Measurements from ENCODE around the gene PCMTD2. TPM values are rescaled to one million over a fixed set of nuclear protein-coding genes. Genes with fewer than 3 reads are reported as not detected.

The PCMTD2 gene
- polyA plus RNA-seq, 2 of the 4 experiments (the other 2 are of a cell fraction) = 19.9 to 41.8 TPM

GRCh38 chr20:64212755-64213154 is 42.8 kb upstream of the PCMTD2 start:
- H3K4me3 ChIP-seq = no peak overlapping the region
- POLR2A ChIA-PET = no interaction called here
- 49% methylated on average over 7 of the region's 7 CpGs for WGBS (ENCODE audit: missing lambda C conversion rate)
- ATAC-seq = no peak
- no peak for FAIRE-seq
- H3K27ac ChIP-seq = no peak overlapping the region
- CTCF ChIA-PET = interaction anchor here (1.0 kb wide), 1 partner anchor 12 kb away, joined by 3 read pairs; no protein-coding TSS in a partner anchor
- H3K9me3 ChIP-seq = no peaks in the 10 kb centered on the region
- no peak for TF ChIP-seq RCOR1 (IDR thresholded peaks at IDR 0.05; ENCODE audit: low read depth, low read length)
- no peak for TF ChIP-seq HDAC2 (IDR thresholded peaks at IDR 0.05)
- TF ChIP-seq ATOH8 (CRISPR knock-in tag; IDR thresholded peaks at IDR 0.05; ENCODE audit: low read depth) = no peak
- no peak for TF ChIP-seq ZSCAN20 (CRISPR knock-in tag; IDR thresholded peaks at IDR 0.05)
- no peak for TF ChIP-seq SMC3 (IDR thresholded peaks at IDR 0.05)
- TF ChIP-seq NFE2L2 (conservative IDR thresholded peaks at IDR 0.05; ENCODE audit: low read length) = no peak
- no peak for TF ChIP-seq CBX8 (IDR thresholded peaks at IDR 0.05)
- TF ChIP-seq TFCP2L1 (CRISPR knock-in tag; IDR thresholded peaks at IDR 0.05) = no peak
- TF ChIP-seq EHMT2 (IDR thresholded peaks at IDR 0.05; ENCODE audit: low read depth) = no peak
- no peak for TF ChIP-seq HOXB13 (CRISPR knock-in tag; IDR thresholded peaks at IDR 0.05; ENCODE audit: low read depth)
- TF ChIP-seq BCL3 (IDR thresholded peaks at IDR 0.05) = no peak
- TF ChIP-seq CHD2 (IDR thresholded peaks at IDR 0.05; ENCODE audit: low read length, partially characterized antibody) = no peak
- no peak for TF ChIP-seq ZNF302 (CRISPR knock-in tag; IDR thresholded peaks at IDR 0.05)
- H3K4me2 ChIP-seq = no peak overlapping the region
- no peak for DNase-seq (ENCODE audit: low read depth in 1 of 2, low spot score in 1 of 2)
- no peaks in the 10 kb centered on the region for H3K4me1 ChIP-seq

- H3K4me2 ChIP-seq = no peak overlapping the region
- no peaks in the 10 kb centered on the region for H3K9me3 ChIP-seq
- no peak for FAIRE-seq
- POLR2A ChIA-PET = no interaction called here
- no peak overlapping the region for H3K27ac ChIP-seq
- TF ChIP-seq POLR2AphosphoS2 (conservative IDR thresholded peaks at IDR 0.05; ENCODE audit: low read length) (no peak), RCOR1 (IDR thresholded peaks at IDR 0.05; ENCODE audit: low read depth, low read length) (no peak), RFX5 (IDR thresholded peaks at IDR 0.05) (no peak), CTCF (IDR thresholded peaks at IDR 0.05) (no peak), HEYL (CRISPR knock-in tag; IDR thresholded peaks at IDR 0.05) (no peak), ZNF302 (CRISPR knock-in tag; IDR thresholded peaks at IDR 0.05) (no peak), ELK1 (IDR thresholded peaks at IDR 0.05; ENCODE audit: low read depth, low read length) (no peak), EHMT2 (IDR thresholded peaks at IDR 0.05; ENCODE audit: low read depth) (no peak), CHD2 (IDR thresholded peaks at IDR 0.05; ENCODE audit: low read length, partially characterized antibody) (no peak), BCL3 (IDR thresholded peaks at IDR 0.05) (no peak), CHD4 (IDR thresholded peaks at IDR 0.05; ENCODE audit: borderline replicate concordance) (no peak), JUNB (IDR thresholded peaks at IDR 0.05) (no peak)
- H3K4me1 ChIP-seq = no peaks in the 10 kb centered on the region
- no peak for ATAC-seq
- CTCF ChIA-PET = interaction anchor here (1.4 kb wide), 1 partner anchor 10 kb away, joined by 4 read pairs; no protein-coding TSS in a partner anchor
- DNase-seq (ENCODE audit: low read depth in 1 of 2, low spot score in 1 of 2) = no peak
- 63% methylated on average over 10 of the region's 10 CpGs for WGBS (ENCODE audit: missing lambda C conversion rate)
- no peak overlapping the region for H3K4me3 ChIP-seq
Measured at GRCh38 chr20:64214113-64214512, 41.4 kb upstream of the PCMTD2 start.
